ENCODE measurements around the gene VENTX.

VENTX gene

DNA sequence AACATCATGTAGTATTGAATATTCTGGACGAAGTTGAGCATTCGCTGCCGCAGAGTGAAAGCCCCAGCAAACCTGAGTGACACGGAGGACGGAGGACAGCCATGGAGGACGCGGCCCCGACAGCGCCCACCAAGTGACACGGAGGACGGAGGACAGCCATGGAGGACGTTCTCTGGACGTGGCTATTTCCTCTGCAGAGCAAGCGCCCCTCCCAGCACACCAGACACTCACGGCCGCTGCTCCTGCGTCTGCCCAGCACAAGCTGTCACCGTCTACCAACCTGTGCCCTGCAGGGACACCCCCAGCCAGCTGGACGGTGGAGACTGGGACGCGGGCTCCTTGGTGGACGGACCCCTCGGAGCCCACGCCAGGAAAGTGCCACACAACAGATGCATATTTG, 46.3 kb downstream of the VENTX start:
- FAIRE-seq (no peak), DNase-seq (ENCODE audit: insufficient read length, low spot score) (no peak)
- TF ChIP-seq, protein P1, sequence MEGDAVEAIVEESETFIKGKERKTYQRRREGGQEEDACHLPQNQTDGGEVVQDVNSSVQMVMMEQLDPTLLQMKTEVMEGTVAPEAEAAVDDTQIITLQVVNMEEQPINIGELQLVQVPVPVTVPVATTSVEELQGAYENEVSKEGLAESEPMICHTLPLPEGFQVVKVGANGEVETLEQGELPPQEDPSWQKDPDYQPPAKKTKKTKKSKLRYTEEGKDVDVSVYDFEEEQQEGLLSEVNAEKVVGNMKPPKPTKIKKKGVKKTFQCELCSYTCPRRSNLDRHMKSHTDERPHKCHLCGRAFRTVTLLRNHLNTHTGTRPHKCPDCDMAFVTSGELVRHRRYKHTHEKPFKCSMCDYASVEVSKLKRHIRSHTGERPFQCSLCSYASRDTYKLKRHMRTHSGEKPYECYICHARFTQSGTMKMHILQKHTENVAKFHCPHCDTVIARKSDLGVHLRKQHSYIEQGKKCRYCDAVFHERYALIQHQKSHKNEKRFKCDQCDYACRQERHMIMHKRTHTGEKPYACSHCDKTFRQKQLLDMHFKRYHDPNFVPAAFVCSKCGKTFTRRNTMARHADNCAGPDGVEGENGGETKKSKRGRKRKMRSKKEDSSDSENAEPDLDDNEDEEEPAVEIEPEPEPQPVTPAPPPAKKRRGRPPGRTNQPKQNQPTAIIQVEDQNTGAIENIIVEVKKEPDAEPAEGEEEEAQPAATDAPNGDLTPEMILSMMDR (IDR thresholded peaks at IDR 0.05; ENCODE audit: insufficient read depth, missing control alignments): no peak

DNA sequence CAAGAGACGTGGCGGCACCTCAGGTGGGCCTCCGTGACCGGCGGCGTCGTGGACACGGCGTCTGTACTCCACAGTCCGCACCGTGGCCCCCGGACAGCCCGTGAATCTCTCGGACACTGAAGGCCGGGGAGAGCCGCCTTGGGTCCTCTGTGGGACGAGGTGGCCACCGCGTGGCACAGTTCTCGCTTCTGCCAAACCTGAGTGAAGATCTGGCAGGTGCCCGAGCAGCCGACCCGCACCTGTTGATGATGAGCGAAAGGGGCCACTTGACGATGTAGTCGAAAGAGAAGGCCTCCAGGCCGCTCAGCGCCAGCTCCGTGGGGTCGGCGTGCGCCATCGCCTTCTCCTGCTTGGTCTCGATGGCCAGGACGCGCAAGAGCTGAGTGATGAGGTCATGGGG, 47.6 kb downstream of the VENTX start:
- TF ChIP-seq, protein P1 (IDR thresholded peaks at IDR 0.05; ENCODE audit: insufficient read depth, missing control alignments): no peak
- FAIRE-seq: no peak
- no peak for DNase-seq (ENCODE audit: insufficient read length, low spot score)

DNA sequence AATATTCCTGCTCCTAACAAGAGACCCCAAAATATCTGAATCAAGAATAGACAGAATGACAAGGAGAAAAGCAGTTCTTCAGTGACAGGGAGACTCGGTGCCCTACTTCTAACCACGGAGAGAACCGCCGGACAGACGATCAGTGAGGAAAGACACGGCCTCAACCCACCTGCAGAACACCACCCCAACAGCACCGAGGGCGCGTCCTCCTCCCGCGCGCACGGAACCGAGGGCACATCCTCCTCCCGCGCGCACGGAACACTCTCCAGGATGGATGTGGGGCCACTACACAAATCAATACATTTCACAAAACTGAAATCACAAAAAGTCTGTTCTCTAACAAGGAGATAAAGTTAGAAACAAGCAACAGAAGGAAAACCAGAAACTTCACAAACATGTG, 48.7 kb downstream of the VENTX start:
- DNase-seq (ENCODE audit: insufficient read length, low spot score) (no peak), FAIRE-seq (no peak)
- TF ChIP-seq, protein P1 (IDR thresholded peaks at IDR 0.05; ENCODE audit: insufficient read depth, missing control alignments): no peak

DNA sequence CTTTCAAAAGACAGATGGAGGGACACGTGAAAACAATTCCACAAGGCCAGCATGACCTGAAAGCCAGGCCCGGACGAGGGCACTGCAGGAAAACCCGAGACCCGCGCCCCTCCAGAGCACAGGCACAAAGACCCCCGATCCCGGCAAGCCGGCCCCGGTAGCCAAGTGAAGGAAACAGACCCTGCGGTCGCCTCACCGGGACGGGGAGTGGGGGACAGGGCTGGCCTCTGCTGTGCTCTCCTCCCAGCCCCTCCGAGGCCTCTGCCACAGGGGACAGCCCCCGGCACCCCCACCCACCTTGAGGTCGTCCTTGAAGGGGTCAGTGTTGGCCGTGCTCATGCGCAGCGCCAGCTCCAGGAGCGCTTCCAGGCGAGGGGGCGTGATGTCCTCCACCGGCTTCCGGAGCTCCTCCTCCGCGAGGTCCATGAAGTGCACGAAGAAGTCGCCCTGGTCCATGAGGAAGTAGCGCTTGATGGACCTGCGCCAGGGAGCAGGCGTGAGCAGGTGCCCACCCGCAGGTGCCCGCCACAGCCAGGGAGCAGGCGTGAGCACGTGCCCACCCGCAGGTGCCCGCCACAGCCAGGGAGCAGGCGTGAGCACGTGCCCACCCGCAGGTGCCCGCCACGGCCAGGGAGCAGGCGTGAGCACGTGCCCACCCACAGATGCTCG, 50.3 kb downstream of the VENTX start:
- DNase-seq (ENCODE audit: insufficient read length, low spot score) (no peak), FAIRE-seq (no peak)
- TF ChIP-seq, protein P1 (IDR thresholded peaks at IDR 0.05; ENCODE audit: insufficient read depth, missing control alignments): no peak

DNA sequence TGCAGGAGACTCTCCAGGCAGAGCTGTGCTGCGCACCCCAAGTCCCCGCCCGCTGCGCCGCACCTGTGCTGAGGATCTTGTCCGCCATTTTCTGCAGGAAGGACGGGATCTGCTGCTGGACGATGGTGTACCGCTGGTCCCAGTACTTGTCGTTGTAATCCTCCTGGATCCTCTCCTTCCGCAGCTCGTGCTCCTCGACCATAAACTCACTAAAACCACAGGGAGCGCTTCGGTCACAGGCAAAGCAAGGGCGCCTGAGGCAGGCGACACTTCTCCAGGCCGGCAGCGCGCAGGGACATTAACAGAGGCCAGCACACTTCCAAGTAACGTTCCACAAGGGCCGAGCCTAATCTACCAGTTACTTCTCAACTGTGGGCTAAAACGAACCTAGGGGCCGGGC, 52.1 kb downstream of the VENTX start:
- FAIRE-seq: no peak
- DNase-seq (ENCODE audit: insufficient read length, low spot score): no peak

More for the DNA sequence above, 52.1 kb downstream of the VENTX start:
- TF ChIP-seq, protein P1 (IDR thresholded peaks at IDR 0.05; ENCODE audit: insufficient read depth, missing control alignments): no peak
